Right renal pelvis (tissue), 4 donors: Measurements from ENCODE around the gene USP20. TPM values are rescaled to one million over a fixed set of nuclear protein-coding genes. Genes with fewer than 3 reads are reported as not detected.

Source experiments
- DNase-seq, 4 donors: peaks; one replicate each; pipeline ENCODE4 v3.0.0-alpha.2; 2013; ENCODE audit warnings: low read depth in 4 of 4, low spot score in 3 of 4, missing footprints in 1 of 4
- polyA plus RNA-seq, 4 donors: library from polyadenylated mRNA; unstranded; fragments of 120-200 nt; gene quantifications; one replicate each; pipeline ENCODE4 v1.2.1, GENCODE V29; 2013; ENCODE audit not compliant: insufficient read length in 4 of 4

The USP20 gene
- polyA plus RNA-seq, 4 donors = 18.1 to 26.4 (median 22.0) TPM

- peak in 1 of 4 donors; percentile 28 for DNase-seq
Measured at GRCh38 chr9:129871046-129871445, 35.8 kb downstream of the USP20 start.

- no peak for DNase-seq
Measured at GRCh38 chr9:129873563-129874190, 38.4 kb downstream of the USP20 start.

DNA sequence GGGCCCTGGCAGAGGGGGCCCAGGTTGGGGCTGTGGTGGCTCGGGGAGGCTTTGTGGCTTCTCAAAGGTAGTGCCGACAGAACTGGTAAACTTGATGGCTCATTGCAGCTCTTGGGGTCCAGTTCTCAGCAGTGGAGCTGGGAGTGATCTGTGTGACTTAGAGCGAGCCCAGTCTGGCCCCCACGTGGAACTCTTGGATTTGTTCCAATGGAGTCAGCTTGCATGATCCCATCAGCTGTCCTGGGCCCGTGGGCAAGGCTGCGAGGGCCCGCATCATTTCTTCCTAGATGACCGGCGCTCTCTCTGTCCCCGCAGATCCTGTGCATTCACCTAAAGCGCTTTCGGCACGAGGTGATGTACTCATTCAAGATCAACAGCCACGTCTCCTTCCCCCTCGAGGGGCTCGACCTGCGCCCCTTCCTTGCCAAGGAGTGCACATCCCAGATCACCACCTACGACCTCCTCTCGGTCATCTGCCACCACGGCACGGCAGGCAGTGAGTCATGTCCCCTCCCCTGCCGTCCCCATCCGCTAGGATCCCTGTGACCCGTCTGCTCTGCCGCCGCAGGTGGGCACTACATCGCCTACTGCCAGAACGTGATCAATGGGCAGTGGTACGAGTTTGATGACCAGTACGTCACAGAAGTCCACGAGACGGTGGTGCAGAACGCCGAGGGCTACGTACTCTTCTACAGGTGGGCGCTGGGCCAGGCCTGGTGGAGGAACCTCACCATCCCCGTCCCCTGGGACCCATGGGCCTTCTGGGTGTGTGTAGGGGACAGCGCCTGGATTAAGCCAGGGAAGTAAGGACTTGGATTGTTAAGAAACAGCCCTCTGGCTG lies 39.2 kb downstream of the USP20 start:
- no peak for DNase-seq

GRCh38 chr9:129875181-129875611 lies 39.9 kb downstream of the USP20 start:
- DNase-seq = no peak

- no peak for DNase-seq
Measured at GRCh38 chr9:129875687-129876395, 40.6 kb downstream of the USP20 start.

GRCh38 chr9:129876815-129877214 lies 41.6 kb downstream of the USP20 start:
- DNase-seq = no peak

- no peak for DNase-seq
Measured at GRCh38 chr9:129878291-129878690, 43.0 kb downstream of the USP20 start.

GRCh38 chr9:129879103-129879699 lies 43.9 kb downstream of the USP20 start:
- no peak for DNase-seq

GRCh38 chr9:129879991-129880653 lies 44.9 kb downstream of the USP20 start:
- no peak for DNase-seq

DNA sequence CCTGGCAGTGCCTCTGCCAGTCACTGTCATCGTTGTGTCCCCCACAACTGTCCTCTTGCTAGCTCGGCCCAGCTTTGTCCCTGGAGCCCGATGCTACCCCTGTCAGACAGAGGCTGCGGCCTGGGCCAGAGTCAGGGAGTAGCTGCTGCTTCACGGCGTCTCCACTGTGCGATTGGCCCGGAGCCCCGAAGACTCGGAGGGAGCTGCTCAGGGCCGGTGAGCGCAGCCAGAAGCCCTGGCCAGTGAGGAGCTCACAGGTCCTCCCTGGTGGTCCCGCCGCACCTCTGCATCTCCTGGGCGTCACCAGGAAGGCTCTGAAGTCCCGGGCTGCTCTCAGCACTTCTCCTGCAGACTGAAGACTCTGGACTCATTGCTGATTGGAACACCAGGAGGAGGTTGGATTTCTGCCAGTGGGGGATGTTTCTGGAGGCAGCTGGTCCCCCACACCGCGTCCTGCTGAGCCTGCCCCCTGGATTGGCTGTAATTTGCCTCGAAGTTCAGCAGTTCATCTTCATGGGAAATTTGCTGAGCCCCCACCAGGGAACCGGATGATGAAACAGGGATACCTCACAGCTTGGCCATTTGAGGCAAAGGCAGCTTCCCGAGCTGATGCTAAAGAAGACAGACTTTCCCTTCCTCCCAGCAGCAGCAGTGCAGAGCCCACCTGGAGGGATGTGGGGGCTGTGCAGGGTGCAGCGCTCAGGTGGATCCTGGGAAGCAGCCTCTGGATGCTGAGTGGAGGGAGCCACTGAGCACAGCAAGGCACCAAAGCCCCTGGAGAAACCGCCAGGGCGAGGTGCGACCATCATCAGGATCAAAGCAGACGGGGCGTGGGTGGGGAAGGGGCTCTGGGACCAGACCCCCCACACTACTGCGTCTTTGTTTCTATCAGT lies 45.6 kb downstream of the USP20 start:
- no peak for DNase-seq

GRCh38 chr9:129881547-129882324 lies 46.5 kb downstream of the USP20 start:
- no peak for DNase-seq

DNA sequence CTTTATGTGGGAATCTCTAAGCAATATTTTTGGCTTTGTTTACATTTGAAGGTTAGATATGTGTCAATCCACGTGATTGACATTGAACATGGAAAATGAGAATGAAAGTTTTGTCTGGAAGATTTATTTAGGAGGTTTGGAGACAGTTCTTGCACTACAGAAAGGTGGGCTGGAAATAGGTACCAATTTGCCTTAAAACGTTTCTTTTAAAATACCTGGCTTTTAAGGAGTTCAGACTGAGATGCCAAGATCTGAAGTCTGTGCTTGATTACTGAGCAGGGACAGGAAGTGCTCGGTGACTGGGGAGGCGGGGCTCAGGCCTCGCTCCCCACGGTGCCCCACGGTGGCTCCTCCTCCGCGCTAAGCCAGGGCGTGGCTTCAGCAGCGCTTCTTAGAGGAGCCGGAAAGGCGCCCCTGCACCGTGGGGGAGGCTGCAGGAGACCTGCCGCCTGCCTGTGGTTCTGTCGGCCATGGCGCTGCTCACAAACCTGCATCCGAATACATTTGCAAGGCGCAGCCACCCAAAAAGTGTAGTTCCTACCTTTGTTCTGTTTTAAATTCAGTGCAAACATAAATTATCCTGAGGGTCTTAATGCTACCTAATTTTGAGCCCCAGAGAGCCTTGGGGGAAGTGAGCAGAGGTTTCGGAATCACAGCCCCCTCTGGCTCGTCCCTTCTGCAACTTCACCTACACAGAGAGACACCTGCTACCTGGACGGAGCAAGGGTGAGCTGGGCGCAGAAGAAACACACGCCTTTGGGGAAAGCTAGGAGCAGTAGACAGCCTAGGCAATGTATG lies 49.2 kb downstream of the USP20 start:
- peak; percentile 58 to 80 (median 78) for DNase-seq

GRCh38 chr9:129885018-129885669 lies 49.9 kb downstream of the USP20 start:
- DNase-seq = peak in 1 of 4 donors; percentile 12

DNA sequence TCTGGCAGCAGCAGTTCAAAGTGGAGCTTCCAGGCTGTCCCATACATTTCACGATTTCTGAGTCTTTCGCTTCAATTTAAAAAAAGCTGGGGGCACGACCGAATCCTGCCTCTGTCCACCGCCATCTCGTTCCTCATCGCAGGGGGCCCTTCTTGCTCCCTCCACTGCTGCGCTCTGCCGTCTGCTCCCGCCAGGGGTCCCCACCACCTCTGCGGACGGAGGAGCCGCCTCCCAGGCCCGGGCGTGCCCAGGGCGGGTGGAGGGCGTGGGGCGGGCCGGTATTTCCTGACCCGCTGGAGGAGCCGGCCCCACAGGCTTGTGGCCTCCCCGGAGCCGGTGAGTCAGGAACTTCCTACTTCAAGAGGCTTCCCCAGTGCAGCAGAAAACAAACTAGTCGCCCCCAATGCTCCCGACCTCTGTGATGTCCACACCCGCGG lies 50.4 kb downstream of the USP20 start:
- peak; percentile 65 to 75 (median 67) for DNase-seq

- DNase-seq = no peak
Measured at GRCh38 chr9:129886226-129887174, 51.2 kb downstream of the USP20 start.
